Hepatocyte (in vitro differentiated cells): ENCODE results near the gene RIMS1.

Experiments
- CTCF ChIP-seq: fragments of 200-600 bp; sonication (generic); IDR thresholded peaks from 2 replicates; pipeline ENCODE4 v1.5.1; 2016; ENCODE audit warnings: antibody characterized with exemption, mild to moderate bottlenecking; ENCODE audit not compliant: poor library complexity
- EZH2 ChIP-seq: fragments of 200-600 bp; sonication (generic); IDR thresholded peaks from 2 replicates; pipeline ENCODE4 v1.6.1; 2016; ENCODE audit warnings: antibody characterized with exemption, mild to moderate bottlenecking, borderline replicate concordance

DNA sequence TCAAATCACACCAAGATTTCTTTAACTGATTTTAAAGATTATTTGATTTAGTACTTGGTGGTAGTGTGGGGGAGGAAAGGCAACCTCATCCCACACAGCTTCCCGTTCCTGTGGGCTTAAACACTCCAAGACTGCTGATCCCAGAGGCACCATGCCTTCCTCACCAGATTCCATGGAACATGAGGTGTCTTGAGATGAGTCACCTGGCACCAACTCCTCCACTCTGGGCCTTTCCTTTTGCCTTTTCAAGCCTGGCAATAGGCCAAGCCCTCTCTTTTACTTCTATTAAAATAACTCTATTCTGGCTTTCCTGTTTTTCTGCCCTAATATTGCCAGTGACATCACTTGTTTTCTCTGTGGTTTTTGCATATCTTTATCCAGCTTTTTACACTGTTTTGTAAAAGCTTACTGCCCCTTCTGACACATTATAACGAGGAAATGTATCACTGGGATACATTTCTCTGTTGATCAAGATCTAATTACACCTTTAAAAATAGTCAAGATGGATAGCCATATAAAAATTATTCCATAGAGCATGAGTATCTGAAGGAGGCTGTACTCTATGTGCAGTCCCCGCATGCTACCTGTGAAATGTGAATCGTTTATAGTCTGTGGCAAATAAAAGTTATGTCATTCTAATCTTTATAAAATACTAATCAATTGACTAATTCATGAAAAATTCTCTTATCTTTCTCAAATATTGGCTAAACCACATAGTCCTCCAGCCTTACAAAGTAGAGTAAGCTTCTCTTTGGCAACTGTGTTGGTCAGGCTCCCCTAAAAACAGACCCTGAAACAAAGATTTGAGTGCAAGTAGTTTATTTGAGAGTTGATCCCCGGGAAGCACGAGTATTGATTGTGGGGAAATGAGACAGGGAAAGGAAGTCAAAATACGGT is 477.7 kb downstream of the RIMS1 start:
- no peak for TF ChIP-seq CTCF
- TF ChIP-seq EZH2: no peak
